ENCODE results near the gene DEAF1. TPM values are rescaled to one million over a fixed set of nuclear protein-coding genes. Genes with fewer than 3 reads are reported as not detected.

Gene DEAF1
- total and polyA plus RNA-seq, 2 experiments from 2014 or later: 35.0 to 38.5 TPM

GRCh38 chr11:636511-637332, 58.3 kb downstream of the DEAF1 start, which contains the start of gene DRD4:
DRD4 (plus strand) TSS chr11:637269; CDS start chr11:637305, 36 bp downstream.
- Histone ChIP-seq H3K9me2 (ENCODE audit: insufficient read depth) (no peaks in the 10 kb centered on the region), H3K79me2 (ENCODE audit: insufficient read depth) (no peaks in the 10 kb centered on the region), H3K36me3 (ENCODE audit: low read depth) (no peaks in the 10 kb centered on the region), H3K27ac (no peak within 1 kb of the TSS), H3K4me2 (ENCODE audit: unreplicated experiment) (peak within 1 kb of the TSS; percentile 29), H4K20me1 (ENCODE audit: insufficient read depth) (no peaks in the 10 kb centered on the region), H3K4me1 (ENCODE audit: insufficient read depth) (peaks cover 7% of the 10 kb centered on the region), H3K4me3 (peak within 1 kb of the TSS; percentile 35), H3F3A (ENCODE audit: insufficient read depth) (peaks cover 10% of the 10 kb centered on the region; the same call in 1 of the 2 replicates), H2AFZ (no peak within 1 kb of the TSS), H3K27me3 (replicated peaks; ENCODE audit: insufficient read depth) (peaks cover 15% of the 10 kb centered on the region; the same call in 1 of the 2 replicates), H3K9me3 (ENCODE audit: low read depth) (no peaks in the 10 kb centered on the region), H3K9ac (no peak within 1 kb of the TSS)
- TF ChIP-seq EZH2phosphoT487 (IDR thresholded peaks at IDR 0.05; ENCODE audit: insufficient read depth, low read depth) (no peak), EZH2 (IDR thresholded peaks at IDR 0.05; ENCODE audit: insufficient read depth, poor library complexity, severe bottlenecking) (peak; percentile 42)
- 6 to 19% methylated on average over 33 to 68 of the region's 100 CpGs for WGBS, 2 experiments (ENCODE audit: low coverage in 1 of 2, low lambda C conversion rate in 2 of 2, missing lambda C conversion rate in 2 of 2)
- in situ Hi-C loops (cut with MboI): no loop called here
- DNase-seq: peak; percentile 66

GRCh38 chr11:635945-636510, 59.0 kb downstream of the DEAF1 start:
- Histone ChIP-seq H3K27ac (no peak overlapping the region), H3K9me3 (ENCODE audit: low read depth) (no peaks in the 10 kb centered on the region), H3K4me1 (ENCODE audit: insufficient read depth) (peaks cover 7% of the 10 kb centered on the region), H3K9ac (no peak overlapping the region), H4K20me1 (ENCODE audit: insufficient read depth) (no peaks in the 10 kb centered on the region), H3K36me3 (ENCODE audit: low read depth) (no peaks in the 10 kb centered on the region), H3K79me2 (ENCODE audit: insufficient read depth) (no peaks in the 10 kb centered on the region), H3K4me3 (no peak overlapping the region), H3K4me2 (ENCODE audit: unreplicated experiment) (no peak overlapping the region), H2AFZ (no peak overlapping the region), H3F3A (ENCODE audit: insufficient read depth) (peaks cover 10% of the 10 kb centered on the region; the same call in 1 of the 2 replicates), H3K9me2 (ENCODE audit: insufficient read depth) (no peaks in the 10 kb centered on the region), H3K27me3 (replicated peaks; ENCODE audit: insufficient read depth) (peaks cover 15% of the 10 kb centered on the region; the same call in 1 of the 2 replicates)
- in situ Hi-C loops (cut with MboI): no loop called here
- no peak for DNase-seq
- TF ChIP-seq EZH2 (IDR thresholded peaks at IDR 0.05; ENCODE audit: insufficient read depth, poor library complexity, severe bottlenecking) (no peak), EZH2phosphoT487 (IDR thresholded peaks at IDR 0.05; ENCODE audit: insufficient read depth, low read depth) (no peak)
- WGBS, 2 experiments (ENCODE audit: low coverage in 1 of 2, low lambda C conversion rate in 2 of 2, missing lambda C conversion rate in 2 of 2): 66 to 67% methylated on average over 22 of the region's 22 CpGs

GRCh38 chr11:630871-631270, 64.2 kb downstream of the DEAF1 start:
- WGBS, 2 experiments (ENCODE audit: low coverage in 1 of 2, low lambda C conversion rate in 2 of 2, missing lambda C conversion rate in 2 of 2): 91 to 95% methylated on average over 5 of the region's 5 CpGs
- no peaks in the 10 kb centered on the region for H3K27me3 ChIP-seq (replicated peaks; ENCODE audit: insufficient read depth)
- no peaks in the 10 kb centered on the region for H3K9me3 ChIP-seq (ENCODE audit: low read depth)
- no peak overlapping the region for H2AFZ ChIP-seq
- no peak overlapping the region for H3K27ac ChIP-seq
- H3K9ac ChIP-seq: no peak overlapping the region
- no peak for DNase-seq
- no peaks in the 10 kb centered on the region for H4K20me1 ChIP-seq (ENCODE audit: insufficient read depth)
- TF ChIP-seq EZH2phosphoT487 (IDR thresholded peaks at IDR 0.05; ENCODE audit: insufficient read depth, low read depth) (no peak), EZH2 (IDR thresholded peaks at IDR 0.05; ENCODE audit: insufficient read depth, poor library complexity, severe bottlenecking) (no peak)
- peaks cover 16% of the 10 kb centered on the region for H3F3A ChIP-seq (ENCODE audit: insufficient read depth)
- in situ Hi-C loops (cut with MboI): no loop called here
- no peaks in the 10 kb centered on the region for H3K9me2 ChIP-seq (ENCODE audit: insufficient read depth)
- no peak overlapping the region for H3K4me2 ChIP-seq (ENCODE audit: unreplicated experiment)
- no peak overlapping the region for H3K4me3 ChIP-seq
- no peaks in the 10 kb centered on the region for H3K79me2 ChIP-seq (ENCODE audit: insufficient read depth)
- H3K36me3 ChIP-seq (ENCODE audit: low read depth): no peaks in the 10 kb centered on the region
- H3K4me1 ChIP-seq (ENCODE audit: insufficient read depth): peaks cover 5% of the 10 kb centered on the region

GRCh38 chr11:629237-629583, 65.8 kb downstream of the DEAF1 start:
- Histone ChIP-seq H3F3A (ENCODE audit: insufficient read depth) (peaks cover 10% of the 10 kb centered on the region), H3K79me2 (ENCODE audit: insufficient read depth) (no peaks in the 10 kb centered on the region), H4K20me1 (ENCODE audit: insufficient read depth) (no peaks in the 10 kb centered on the region), H3K9ac (peak overlapping the region; percentile 48), H3K4me3 (no peak overlapping the region), H3K27ac (no peak overlapping the region), H3K36me3 (ENCODE audit: low read depth) (no peaks in the 10 kb centered on the region), H2AFZ (no peak overlapping the region), H3K27me3 (replicated peaks; ENCODE audit: insufficient read depth) (no peaks in the 10 kb centered on the region), H3K4me2 (ENCODE audit: unreplicated experiment) (peak overlapping the region; percentile 14), H3K9me2 (ENCODE audit: insufficient read depth) (no peaks in the 10 kb centered on the region), H3K4me1 (ENCODE audit: insufficient read depth) (peaks cover 5% of the 10 kb centered on the region), H3K9me3 (ENCODE audit: low read depth) (no peaks in the 10 kb centered on the region)
- in situ Hi-C loops (cut with MboI): no loop called here
- TF ChIP-seq EZH2 (IDR thresholded peaks at IDR 0.05; ENCODE audit: insufficient read depth, poor library complexity, severe bottlenecking) (no peak), EZH2phosphoT487 (IDR thresholded peaks at IDR 0.05; ENCODE audit: insufficient read depth, low read depth) (no peak)
- DNase-seq: no peak
- WGBS, 2 experiments (ENCODE audit: low coverage in 1 of 2, low lambda C conversion rate in 2 of 2, missing lambda C conversion rate in 2 of 2): 80 to 81% methylated on average over 10 of the region's 10 CpGs

Data from GM23248 (cell line).